Medulla oblongata (tissue), 1 donor: ENCODE results near the gene MAP3K6.

Experiments
- DNase-seq: peaks from one replicate; pipeline ENCODE4 v3.0.0-alpha.2; 2015; ENCODE audit errors: extremely low spot score

The MAP3K6 gene

DNA sequence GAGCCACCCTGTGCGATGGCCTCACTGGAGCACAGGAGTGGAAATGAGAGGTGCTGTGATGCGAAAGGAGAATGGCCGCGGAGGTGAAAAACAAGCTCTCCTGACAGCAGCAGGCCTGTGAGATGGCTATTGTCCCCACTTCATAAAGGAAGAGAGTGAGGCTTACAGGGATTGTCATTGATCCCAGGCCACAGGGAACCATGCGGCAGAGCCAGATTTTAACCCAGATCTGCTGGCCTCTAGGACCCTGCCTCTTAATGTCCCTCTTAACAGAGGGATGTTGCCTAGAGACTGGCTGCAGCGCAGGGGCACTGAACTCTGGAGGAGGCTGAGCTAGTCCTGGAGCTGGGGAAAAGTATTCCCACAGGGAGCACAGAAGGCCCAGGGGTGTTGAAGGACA lies 28.0 kb downstream of the MAP3K6 start:
- no peak for DNase-seq

GRCh38 chr1:27336756-27337155 lies 30.0 kb downstream of the MAP3K6 start:
- DNase-seq = no peak

DNA sequence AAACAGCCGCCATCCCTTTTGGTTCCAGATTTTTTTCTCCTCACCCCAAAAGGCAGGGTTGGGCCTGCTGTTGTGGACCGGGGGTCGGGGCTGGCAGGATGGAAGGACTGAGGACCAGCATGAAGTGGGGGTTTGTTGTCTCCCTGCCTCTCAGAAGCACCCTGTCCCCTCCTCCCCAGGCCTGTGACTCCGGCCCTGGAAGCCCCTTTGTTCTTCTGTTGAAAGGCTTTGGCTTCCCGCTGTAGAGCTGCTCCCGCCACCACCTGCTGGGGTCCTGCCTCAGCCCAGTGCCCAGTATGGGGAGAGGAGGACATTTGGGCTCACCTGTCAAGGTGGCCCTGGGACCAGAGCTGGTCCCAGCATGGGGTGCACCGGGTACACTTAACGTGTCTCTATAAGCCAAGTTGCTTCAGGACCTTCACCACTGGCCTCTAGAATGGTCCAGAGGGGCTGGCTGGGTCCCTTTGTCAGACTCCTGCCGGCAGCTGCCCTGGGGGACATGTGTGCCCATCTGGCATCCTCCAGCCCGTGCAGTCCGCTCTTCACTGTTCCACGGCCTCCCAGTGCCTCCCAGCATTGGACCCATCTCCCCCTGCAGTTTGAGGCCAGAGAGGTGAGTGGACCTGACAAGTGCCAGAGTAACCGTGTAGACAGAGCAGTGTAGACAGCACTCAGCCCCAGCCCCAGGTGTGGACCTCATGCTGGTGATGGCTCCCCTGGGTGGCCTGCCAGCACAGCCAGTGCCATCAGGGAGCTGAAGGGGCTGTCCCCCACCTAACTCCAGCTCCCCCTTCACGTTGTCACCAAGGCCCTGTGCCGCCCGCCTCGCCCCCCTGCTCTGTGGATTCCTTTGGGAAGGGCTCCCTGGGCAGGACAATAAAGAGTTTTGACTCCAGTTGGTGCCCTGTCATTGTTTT lies 31.0 kb downstream of the MAP3K6 start:
- no peak for DNase-seq

DNA sequence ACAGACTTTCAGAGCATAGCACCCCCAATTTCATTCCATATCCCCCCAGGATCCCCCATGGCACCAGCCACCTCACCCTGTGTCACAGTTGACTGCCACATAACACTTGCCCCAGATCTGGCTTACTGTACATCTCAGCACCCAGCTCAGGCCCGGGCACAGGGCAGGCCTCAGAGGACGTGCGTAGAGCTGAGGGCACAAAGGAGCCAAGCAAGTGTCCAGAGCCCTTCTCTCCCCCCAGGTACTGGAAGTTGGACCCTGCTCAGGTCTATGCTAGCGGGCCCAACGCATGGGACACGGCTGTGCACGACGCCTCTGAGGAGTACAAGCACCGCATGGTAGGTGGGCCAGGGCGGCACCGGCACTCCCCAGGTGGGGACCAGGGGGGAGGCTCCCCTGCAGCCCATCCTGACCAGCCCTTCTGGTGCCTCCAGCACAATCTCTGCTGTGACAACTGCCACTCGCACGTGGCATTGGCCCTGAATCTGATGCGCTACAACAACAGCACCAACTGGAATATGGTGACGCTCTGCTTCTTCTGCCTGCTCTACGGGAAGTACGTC lies 33.0 kb downstream of the MAP3K6 start:
- DNase-seq = no peak

GRCh38 chr1:27332536-27333281 lies 34.1 kb downstream of the MAP3K6 start:
- DNase-seq = peak; percentile 26

GRCh38 chr1:27331922-27332321 lies 34.8 kb downstream of the MAP3K6 start:
- DNase-seq = no peak

DNA sequence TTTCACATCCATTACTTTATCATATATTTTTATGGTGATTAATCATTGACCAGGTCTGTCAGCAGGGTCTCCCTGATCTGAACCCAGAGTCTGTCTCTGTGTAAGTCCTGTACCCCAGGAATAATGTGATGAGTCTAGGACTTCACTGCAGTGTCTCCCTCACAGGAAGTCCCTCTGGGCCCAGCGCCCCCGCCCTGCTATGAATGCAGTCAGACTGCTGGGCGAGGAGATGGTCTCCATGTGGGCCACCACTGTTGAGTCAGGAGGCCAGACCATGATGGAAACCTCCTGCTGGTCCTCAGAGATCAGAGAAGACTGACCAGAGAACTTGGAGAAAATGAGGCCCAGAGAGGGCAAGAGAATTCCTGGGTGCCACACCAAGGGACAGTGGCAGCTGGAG lies 35.3 kb downstream of the MAP3K6 start:
- no peak for DNase-seq

- DNase-seq = no peak
Measured at GRCh38 chr1:27330786-27331185, 36.0 kb downstream of the MAP3K6 start.

DNA sequence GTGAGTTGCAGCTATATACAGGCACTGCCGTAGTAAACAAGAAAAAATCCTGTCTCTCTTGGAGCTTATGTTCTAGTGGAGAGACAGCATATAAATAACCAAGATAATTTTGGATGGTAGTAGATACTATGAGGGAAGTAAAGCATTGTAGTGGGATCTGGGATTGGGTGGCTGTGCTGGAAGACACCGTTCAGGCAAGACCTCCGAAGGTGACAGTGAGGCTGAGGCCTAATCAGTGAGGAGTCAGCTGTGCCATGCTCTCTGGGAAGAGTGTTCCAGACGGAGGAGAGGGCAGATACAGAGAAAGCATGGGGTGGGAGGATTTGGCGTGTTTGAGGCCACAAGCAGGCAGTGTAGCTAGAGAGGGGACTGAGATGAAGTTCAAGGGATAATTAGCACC lies 38.8 kb downstream of the MAP3K6 start:
- no peak for DNase-seq

DNA sequence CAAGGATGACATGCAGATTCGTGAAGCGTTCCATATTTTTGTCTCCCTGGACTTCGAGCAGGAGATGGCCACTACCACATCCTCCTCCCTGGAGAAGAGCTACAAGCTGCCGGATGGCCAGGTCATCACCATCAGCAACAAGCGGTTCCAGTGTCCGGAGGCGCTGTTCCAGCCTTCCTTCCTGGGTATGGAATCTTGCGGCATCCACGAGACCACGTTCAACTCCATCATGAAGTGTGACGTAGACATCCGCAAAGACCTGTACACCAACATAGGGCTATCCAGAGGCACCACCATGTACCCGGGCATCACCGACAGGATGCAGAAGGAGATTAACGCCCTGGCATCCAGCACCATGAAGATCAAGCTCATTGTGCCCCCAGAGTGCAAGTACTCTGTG lies 41.5 kb downstream of the MAP3K6 start:
- DNase-seq = no peak

- DNase-seq = no peak
Measured at GRCh38 chr1:27322569-27323240, 44.1 kb downstream of the MAP3K6 start.

- peak; percentile 98 for DNase-seq
Measured at GRCh38 chr1:27321813-27322568, 44.8 kb downstream of the MAP3K6 start, which contains the start of gene TMEM222. Gene TMEM222 (plus strand): TSS chr1:27322163. CDS start chr1:27322198, 35 bp downstream.

DNA sequence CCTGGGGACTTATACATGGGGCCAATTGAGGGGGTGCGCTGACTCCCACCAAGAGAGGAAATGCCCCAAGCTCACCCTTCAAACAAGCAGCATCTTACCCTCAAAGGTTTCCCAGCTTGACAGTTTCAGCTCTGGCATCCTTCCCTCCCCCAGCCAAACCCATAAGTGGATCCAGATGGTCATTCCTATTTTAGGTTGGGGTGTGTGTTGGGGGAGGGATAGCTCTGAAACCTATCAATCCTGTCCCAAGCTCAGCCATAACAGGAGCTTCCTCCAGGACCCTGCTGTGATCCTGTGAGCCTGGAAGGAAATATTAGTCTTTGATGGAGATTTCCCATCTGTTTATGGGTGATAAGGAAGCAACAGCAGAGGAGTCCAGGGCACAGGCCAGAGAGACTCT lies 48.2 kb downstream of the MAP3K6 start:
- DNase-seq = no peak

DNA sequence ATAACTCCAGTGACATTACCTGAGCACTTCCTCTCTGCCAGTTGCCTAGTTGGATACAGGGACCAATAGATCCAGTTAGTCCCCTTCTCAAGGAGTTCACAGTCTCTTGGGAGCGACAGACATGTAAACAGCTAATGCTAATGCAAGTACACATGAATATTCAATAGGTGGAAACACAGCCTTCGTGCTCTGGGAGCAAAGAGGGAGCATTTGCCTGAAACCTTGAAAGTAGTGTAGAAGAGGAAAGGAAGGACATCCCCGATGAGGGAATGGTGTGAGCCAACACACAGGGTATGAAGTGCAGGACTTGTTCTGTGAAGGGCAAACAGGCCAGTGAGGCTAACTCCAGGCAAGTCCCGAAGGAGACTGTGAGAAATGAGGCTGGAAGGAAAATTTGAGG lies 48.6 kb downstream of the MAP3K6 start:
- no peak for DNase-seq

- no peak for DNase-seq
Measured at GRCh38 chr1:27316860-27317259, 49.9 kb downstream of the MAP3K6 start.

GRCh38 chr1:27314737-27315136 lies 52.0 kb downstream of the MAP3K6 start:
- DNase-seq = no peak

- no peak for DNase-seq
Measured at GRCh38 chr1:27314169-27314568, 52.6 kb downstream of the MAP3K6 start.

- DNase-seq = no peak
Measured at GRCh38 chr1:27307874-27308598, 58.7 kb downstream of the MAP3K6 start.

- DNase-seq = no peak
Measured at GRCh38 chr1:27306892-27307761, 59.6 kb downstream of the MAP3K6 start.

DNA sequence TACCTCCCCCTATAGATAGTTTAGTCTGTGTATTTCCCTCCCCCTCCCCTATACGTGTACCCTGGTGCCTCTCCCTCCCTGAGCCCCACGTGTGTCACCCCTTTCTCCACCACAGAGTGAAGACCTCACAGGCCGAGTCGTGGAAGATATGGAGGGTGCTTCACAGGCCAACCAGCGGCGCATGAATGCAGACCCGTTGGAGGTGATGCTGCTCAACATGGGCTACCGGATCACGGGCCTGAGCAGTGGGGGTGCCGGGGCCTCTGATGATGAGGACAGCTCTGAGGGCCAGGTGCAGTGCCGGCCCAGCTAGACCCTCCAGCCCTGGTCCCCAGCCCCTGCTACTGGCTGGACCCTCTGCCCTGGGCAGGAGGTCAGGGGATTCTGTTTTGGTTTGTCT lies 60.7 kb downstream of the MAP3K6 start:
- DNase-seq = no peak
